HG03354 (cell line): ENCODE data around the gene MAML3.

Source experiments
- ATAC-seq: cut with Tn5 transposase; IDR thresholded peaks from one replicate; pipeline ENCODE4 v1.9.1; 2021; ENCODE audit warnings: mild to moderate bottlenecking; ENCODE audit not compliant: unreplicated experiment, poor library complexity, severe bottlenecking

Gene MAML3

GRCh38 chr4:139669890-139670289 lies 484.1 kb downstream of the MAML3 start:
- no peak for ATAC-seq

DNA sequence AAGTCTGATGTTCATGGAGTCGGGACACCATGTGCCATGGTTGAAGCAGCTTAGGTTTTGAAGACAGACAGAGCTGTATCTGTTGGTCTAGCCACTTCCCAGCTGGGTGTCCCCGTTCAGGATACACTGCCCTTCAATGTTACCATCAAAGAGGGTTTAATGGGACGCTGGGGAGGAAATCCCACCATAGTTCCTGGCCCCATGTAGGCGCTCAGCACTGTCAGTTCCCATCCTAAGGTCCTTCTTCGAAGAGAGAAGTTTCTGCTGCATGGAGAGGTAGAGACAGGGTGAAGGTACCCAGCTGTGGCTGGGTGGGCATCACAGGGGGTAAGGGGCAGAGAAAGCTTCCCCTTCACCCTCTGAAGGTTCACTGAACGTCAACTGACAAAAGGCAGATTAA lies 484.6 kb downstream of the MAML3 start:
- no peak for ATAC-seq

DNA sequence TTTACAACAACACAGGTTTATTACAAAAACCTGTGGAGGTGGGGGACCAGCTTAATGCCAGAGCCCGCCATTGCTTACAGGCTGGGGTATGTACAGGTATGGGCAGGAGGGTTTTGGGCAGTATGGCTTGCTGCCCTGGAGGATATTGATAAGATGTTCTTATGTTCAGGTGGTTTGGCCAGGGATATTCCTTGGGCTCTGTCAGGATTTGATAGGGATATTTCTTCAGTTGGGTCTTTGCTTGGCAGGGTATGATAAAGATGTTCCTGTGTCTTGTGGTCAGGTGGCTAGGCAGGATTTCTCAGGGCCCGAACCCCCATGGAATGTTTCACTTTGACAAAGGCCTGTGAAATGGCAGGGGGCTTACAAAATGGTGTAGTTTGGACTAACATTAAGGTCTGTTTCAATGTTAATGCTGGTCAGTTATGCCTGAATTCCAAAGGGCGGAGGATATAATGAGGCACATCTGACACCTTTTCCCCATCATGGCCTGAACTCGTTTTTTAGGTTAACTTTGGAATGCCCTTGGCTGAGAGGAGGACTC lies 485.3 kb downstream of the MAML3 start:
- no peak for ATAC-seq

DNA sequence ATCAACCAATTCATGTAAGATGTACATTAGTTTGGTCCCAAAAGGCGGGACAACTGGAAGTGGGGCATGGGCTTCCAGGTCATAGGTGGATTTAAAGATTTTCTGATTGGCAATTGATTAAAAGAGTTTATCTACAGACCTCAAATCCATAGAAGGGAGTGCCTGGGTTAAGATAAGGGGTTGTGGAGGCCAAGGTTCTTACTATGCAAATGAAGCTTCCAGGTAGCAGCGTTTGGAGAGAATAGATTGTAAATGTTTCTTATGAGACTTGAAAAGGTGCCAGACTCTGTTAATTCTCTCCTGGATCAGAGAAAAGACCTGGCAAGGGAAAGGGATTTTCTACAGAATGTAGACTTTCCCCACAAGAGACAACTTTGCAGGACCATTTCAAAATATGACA lies 485.9 kb downstream of the MAML3 start:
- ATAC-seq: no peak
